HEK293T (cell line): ENCODE measurements around the gene PSME3IP1.

Experiments
- BHLHE40 ChIP-seq: fragments of 450-650 bp; IDR thresholded peaks from 2 replicates; pipeline ENCODE4 v1.6.1; 2016; ENCODE audit warnings: mild to moderate bottlenecking, moderate library complexity, borderline replicate concordance
- CTBP1 ChIP-seq: fragments of 450-650 bp; IDR thresholded peaks from 2 replicates; pipeline ENCODE4 v1.6.1; 2016; ENCODE audit warnings: borderline replicate concordance
- FOXA1 ChIP-seq: fragments of 450-650 bp; IDR thresholded peaks from 2 replicates; pipeline ENCODE4 v1.6.1; 2016; ENCODE audit warnings: mild to moderate bottlenecking
- FOXK2 ChIP-seq: fragments of 450-650 bp; IDR thresholded peaks from 2 replicates; pipeline ENCODE4 v1.6.1; 2016; ENCODE audit warnings: mild to moderate bottlenecking
- FOXM1 ChIP-seq: fragments of 450-650 bp; IDR thresholded peaks from 2 replicates; pipeline ENCODE4 v1.6.1; 2017; ENCODE audit warnings: mild to moderate bottlenecking, borderline replicate concordance
- L3MBTL2 ChIP-seq: fragments of 450-650 bp; conservative IDR thresholded peaks from 2 replicates; pipeline ENCODE4 v1.6.1; 2016; ENCODE audit warnings: mild to moderate bottlenecking
- SUZ12 ChIP-seq: fragments of 450-650 bp; IDR thresholded peaks from 2 replicates; pipeline ENCODE4 v1.6.1; 2016; ENCODE audit warnings: mild to moderate bottlenecking

- TF ChIP-seq SUZ12: no peak
- TF ChIP-seq FOXM1: no peak
- no peak for TF ChIP-seq FOXK2
- TF ChIP-seq L3MBTL2: no peak
- TF ChIP-seq CTBP1: no peak
- TF ChIP-seq BHLHE40: no peak
- TF ChIP-seq FOXA1: no peak
Observed at GRCh38 chr16:57179215-57179828, 6.5 kb downstream of the PSME3IP1 start.
